Right lobe of liver (tissue), 4 donors: ENCODE data around the gene PRR15L.

Source experiments
- POLR2A ChIP-seq: fragments of 450-650 bp; IDR thresholded peaks from one replicate; pipeline ENCODE4 v1.6.1; 2017; ENCODE audit warnings: antibody characterized with exemption, mild to moderate bottlenecking
- TF ChIP-seq, protein P1 (sequence below), 4 donors: fragments of 200-600 bp in 3 of 4; fragments of 450-650 bp in 1 of 4; IDR thresholded peaks; one replicate each; pipeline versions ENCODE4 v1.5.1 to v1.8.0; 2016 to 2022; ENCODE audit warnings: antibody characterized with exemption in 4 of 4, mild to moderate bottlenecking in 2 of 4
- donor health status: DM: no; HTN: no; CAD: no.
- donor health status: DM: no; HTN: no; CAD: no.
- donor health status: DM: no; HTN: yes; CAD: no.

- no peak for TF ChIP-seq POLR2A
- TF ChIP-seq, protein P1, sequence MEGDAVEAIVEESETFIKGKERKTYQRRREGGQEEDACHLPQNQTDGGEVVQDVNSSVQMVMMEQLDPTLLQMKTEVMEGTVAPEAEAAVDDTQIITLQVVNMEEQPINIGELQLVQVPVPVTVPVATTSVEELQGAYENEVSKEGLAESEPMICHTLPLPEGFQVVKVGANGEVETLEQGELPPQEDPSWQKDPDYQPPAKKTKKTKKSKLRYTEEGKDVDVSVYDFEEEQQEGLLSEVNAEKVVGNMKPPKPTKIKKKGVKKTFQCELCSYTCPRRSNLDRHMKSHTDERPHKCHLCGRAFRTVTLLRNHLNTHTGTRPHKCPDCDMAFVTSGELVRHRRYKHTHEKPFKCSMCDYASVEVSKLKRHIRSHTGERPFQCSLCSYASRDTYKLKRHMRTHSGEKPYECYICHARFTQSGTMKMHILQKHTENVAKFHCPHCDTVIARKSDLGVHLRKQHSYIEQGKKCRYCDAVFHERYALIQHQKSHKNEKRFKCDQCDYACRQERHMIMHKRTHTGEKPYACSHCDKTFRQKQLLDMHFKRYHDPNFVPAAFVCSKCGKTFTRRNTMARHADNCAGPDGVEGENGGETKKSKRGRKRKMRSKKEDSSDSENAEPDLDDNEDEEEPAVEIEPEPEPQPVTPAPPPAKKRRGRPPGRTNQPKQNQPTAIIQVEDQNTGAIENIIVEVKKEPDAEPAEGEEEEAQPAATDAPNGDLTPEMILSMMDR (IDR thresholded peaks at IDR 0.05), result no peak
These were observed 12.4 kb upstream of the PRR15L start for GRCh38 chr17:47969930-47970724.
